Endodermal cell (in vitro differentiated cells): ENCODE data around the gene TATDN2. TPM values are rescaled to one million over a fixed set of nuclear protein-coding genes. Genes with fewer than 3 reads are reported as not detected.

Experiments used
- DNase-seq: peaks from one replicate; pipeline ENCODE4 v3.0.0-alpha.2; 2017
- H3K27ac ChIP-seq: 2 replicates; pipeline ENCODE4 v1.5.1; 2013; ENCODE audit warnings: mild to moderate bottlenecking, low read depth, low read length, moderate library complexity
- H3K27me3 ChIP-seq: 2 replicates; pipeline ENCODE4 v1.6.1; 2013; ENCODE audit warnings: mild to moderate bottlenecking, low read length, moderate library complexity; ENCODE audit not compliant: insufficient read depth, control insufficient read depth, poor library complexity, severe bottlenecking
- H3K36me3 ChIP-seq: 2 replicates; pipeline ENCODE4 v1.7.0; 2013; ENCODE audit warnings: mild to moderate bottlenecking, low read length, moderate library complexity; ENCODE audit not compliant: control insufficient read depth, insufficient read depth
- H3K4me1 ChIP-seq: one replicate; pipeline ENCODE4 v1.7.0; 2013; ENCODE audit warnings: low read length; ENCODE audit not compliant: control insufficient read depth, insufficient read depth
- H3K4me3 ChIP-seq: 2 replicates; pipeline ENCODE4 v1.5.1; 2013; ENCODE audit warnings: mild to moderate bottlenecking, low read length, moderate library complexity
- H3K9ac ChIP-seq: 2 replicates; pipeline ENCODE4 v1.6.1; 2013; ENCODE audit warnings: mild to moderate bottlenecking, low read length, moderate library complexity; ENCODE audit not compliant: poor library complexity, severe bottlenecking; ENCODE audit errors: extremely low read depth
- H3K9me3 ChIP-seq: 2 replicates; pipeline ENCODE4 v1.6.1; 2013; ENCODE audit warnings: mild to moderate bottlenecking, low read length, moderate library complexity; ENCODE audit not compliant: control insufficient read depth
- H3K27ac Mint-ChIP-seq: 2 replicates; pipeline ENCODE4 v1.8.0; 2020; ENCODE audit warnings: mixed read lengths
- H3K27me3 Mint-ChIP-seq: 2 replicates; pipeline ENCODE4 v1.8.0; 2021; ENCODE audit warnings: mild to moderate bottlenecking, mixed read lengths; ENCODE audit not compliant: insufficient read depth
- H3K36me3 Mint-ChIP-seq: 2 replicates; pipeline ENCODE4 v1.8.0; 2020; ENCODE audit warnings: low read depth, mixed read lengths
- H3K4me1 Mint-ChIP-seq: 2 replicates; pipeline ENCODE4 v1.8.0; 2020; ENCODE audit warnings: mixed read lengths
- H3K4me3 Mint-ChIP-seq: 2 replicates; pipeline ENCODE4 v1.8.0; 2020; ENCODE audit warnings: mild to moderate bottlenecking, moderate library complexity, mixed read lengths
- H3K9me3 Mint-ChIP-seq: 2 replicates; pipeline ENCODE4 v1.8.0; 2020; ENCODE audit warnings: mild to moderate bottlenecking, mixed read lengths
- WGBS, 2 experiments: methylation state at CpG; one replicate each; pipeline versions ENCODE4 v1.1.5 to v1.1.7; 2013; ENCODE audit warnings: missing lambda C conversion rate in 2 of 2, mixed read lengths in 1 of 2; ENCODE audit not compliant: insufficient coverage in 1 of 2, insufficient read length in 1 of 2; 5-methylcytosine and 5-hydroxymethylcytosine counted together
- total RNA-seq, 2 donors: library from RNA; stranded (reverse); fragmentation: NEBNext Ultra II Directional in 1 of 2; extraction: Animal tissue kit (Norgen Biotek cat#: 25700) in 1 of 2; gene quantifications; 2 replicates in 1 of 2; 3 replicates in 1 of 2; pipeline ENCODE4 v1.2.1, GENCODE V29; 2021
- TF ChIP-seq, protein P1 (sequence below): fragments of 200-600 bp; sonication (generic); conservative IDR thresholded peaks from 2 replicates; pipeline ENCODE4 v1.5.0; 2021; ENCODE audit warnings: antibody characterized with exemption, mild to moderate bottlenecking

TATDN2 gene
- total RNA-seq, 2 donors from 2014 or later = 34.0 to 34.1 TPM

DNA sequence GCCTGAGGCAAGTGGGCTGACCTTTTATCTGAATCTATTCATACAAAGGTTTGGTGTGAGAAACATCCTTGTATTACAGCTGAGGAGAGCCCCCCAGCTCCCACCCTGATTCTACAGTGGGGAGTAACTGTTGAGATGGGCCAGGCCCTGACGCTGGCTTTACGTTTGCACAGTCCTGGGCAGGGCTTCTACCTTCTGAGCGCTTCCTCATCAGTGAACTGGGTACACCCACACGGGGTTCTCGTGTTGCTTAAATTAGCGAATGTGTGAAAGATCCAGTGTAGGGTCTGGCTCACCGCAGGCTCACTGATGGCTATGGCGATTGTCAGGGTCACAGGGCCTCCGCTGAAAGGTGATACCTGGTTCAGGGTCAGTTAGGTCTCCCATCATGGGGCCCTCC, 51.8 kb downstream of the TATDN2 start:
- peaks cover 67% of the 10 kb centered on the region for H3K36me3 Mint-ChIP-seq

DNA sequence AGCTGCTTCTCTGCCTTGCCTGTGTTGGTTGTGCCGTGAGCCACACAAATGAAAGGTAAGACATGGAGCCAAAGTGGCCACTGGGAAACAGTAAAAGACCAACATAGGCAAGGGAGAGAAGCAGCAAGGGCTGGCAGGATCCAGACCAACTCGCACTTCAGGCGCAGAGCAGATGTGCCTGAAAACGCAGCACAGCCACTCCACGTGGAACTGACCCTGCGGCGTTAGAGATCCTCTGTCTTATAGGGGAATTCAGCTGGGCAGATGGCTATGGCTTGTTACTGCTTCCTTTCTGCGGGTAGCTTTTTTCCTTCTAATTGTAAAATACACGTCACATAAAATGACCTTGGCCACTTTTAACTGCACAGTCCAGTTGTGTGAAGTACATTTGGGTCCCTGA, 54.8 kb downstream of the TATDN2 start:
- Mint-ChIP-seq H3K4me1 (no peaks in the 10 kb centered on the region), H3K36me3 (peaks cover 82% of the 10 kb centered on the region), H3K4me3 (no peak overlapping the region), H3K27me3 (no peaks in the 10 kb centered on the region), H3K27ac (no peak overlapping the region), H3K9me3 (no peaks in the 10 kb centered on the region)
- Histone ChIP-seq H3K27ac (no peak overlapping the region), H3K9me3 (no peaks in the 10 kb centered on the region), H3K4me3 (no peak overlapping the region), H3K4me1 (no peaks in the 10 kb centered on the region), H3K9ac (no peak overlapping the region), H3K27me3 (no peaks in the 10 kb centered on the region), H3K36me3 (peaks cover 93% of the 10 kb centered on the region)
- peak; percentile 40 for DNase-seq
- TF ChIP-seq, protein P1, sequence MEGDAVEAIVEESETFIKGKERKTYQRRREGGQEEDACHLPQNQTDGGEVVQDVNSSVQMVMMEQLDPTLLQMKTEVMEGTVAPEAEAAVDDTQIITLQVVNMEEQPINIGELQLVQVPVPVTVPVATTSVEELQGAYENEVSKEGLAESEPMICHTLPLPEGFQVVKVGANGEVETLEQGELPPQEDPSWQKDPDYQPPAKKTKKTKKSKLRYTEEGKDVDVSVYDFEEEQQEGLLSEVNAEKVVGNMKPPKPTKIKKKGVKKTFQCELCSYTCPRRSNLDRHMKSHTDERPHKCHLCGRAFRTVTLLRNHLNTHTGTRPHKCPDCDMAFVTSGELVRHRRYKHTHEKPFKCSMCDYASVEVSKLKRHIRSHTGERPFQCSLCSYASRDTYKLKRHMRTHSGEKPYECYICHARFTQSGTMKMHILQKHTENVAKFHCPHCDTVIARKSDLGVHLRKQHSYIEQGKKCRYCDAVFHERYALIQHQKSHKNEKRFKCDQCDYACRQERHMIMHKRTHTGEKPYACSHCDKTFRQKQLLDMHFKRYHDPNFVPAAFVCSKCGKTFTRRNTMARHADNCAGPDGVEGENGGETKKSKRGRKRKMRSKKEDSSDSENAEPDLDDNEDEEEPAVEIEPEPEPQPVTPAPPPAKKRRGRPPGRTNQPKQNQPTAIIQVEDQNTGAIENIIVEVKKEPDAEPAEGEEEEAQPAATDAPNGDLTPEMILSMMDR = no peak
- 94 to 95% methylated on average over 9 of the region's 9 CpGs for WGBS, 2 experiments

More for the DNA sequence above, 51.8 kb downstream of the TATDN2 start:
- Histone ChIP-seq H3K36me3 (peaks cover 67% of the 10 kb centered on the region), H3K27ac (no peak overlapping the region), H3K9ac (no peak overlapping the region), H3K4me3 (no peak overlapping the region), H3K4me1 (no peaks in the 10 kb centered on the region), H3K9me3 (no peaks in the 10 kb centered on the region), H3K27me3 (no peaks in the 10 kb centered on the region)
- TF ChIP-seq, protein P1 = no peak
- DNase-seq = peak; percentile 40
- Mint-ChIP-seq H3K4me3 (no peak overlapping the region), H3K4me1 (no peaks in the 10 kb centered on the region), H3K27ac (no peak overlapping the region), H3K27me3 (no peaks in the 10 kb centered on the region), H3K9me3 (no peaks in the 10 kb centered on the region)
- 90 to 91% methylated on average over 9 of the region's 9 CpGs for WGBS, 2 experiments

DNA sequence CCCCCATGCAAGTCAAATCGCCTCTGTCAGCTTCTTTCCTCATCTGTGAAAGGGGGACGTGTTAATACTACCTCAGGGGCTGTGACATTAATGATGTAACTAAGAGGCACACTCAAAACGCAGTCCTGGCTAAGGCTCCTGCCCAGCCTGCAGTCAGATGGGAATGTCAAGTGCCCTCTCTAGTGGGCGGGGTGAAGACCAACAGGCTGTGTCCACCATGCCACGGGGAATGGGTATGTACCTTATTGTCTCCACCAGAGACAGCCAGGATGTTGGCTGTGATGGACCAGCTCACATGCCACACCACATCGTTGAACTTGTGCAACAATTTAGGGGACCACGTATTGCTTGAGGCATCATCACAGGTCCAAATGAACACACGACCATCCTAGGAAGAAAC, 55.5 kb downstream of the TATDN2 start:
- H3K27me3 Mint-ChIP-seq = no peaks in the 10 kb centered on the region
- Histone ChIP-seq H3K4me3 (no peak overlapping the region), H3K9ac (no peak overlapping the region), H3K9me3 (no peaks in the 10 kb centered on the region), H3K27ac (no peak overlapping the region), H3K4me1 (no peaks in the 10 kb centered on the region), H3K27me3 (no peaks in the 10 kb centered on the region), H3K36me3 (peaks cover 97% of the 10 kb centered on the region)
- TF ChIP-seq, protein P1 = no peak
- H3K9me3 Mint-ChIP-seq = no peaks in the 10 kb centered on the region
- H3K4me1 Mint-ChIP-seq = no peaks in the 10 kb centered on the region
- DNase-seq = peak; percentile 43
- H3K27ac Mint-ChIP-seq = no peak overlapping the region
- peaks cover 86% of the 10 kb centered on the region for H3K36me3 Mint-ChIP-seq
- H3K4me3 Mint-ChIP-seq = no peak overlapping the region
- WGBS, 2 experiments = 87 to 88% methylated on average over 8 of the region's 8 CpGs
